GM12874 (cell line): ENCODE data around the gene SNCA.

Source experiments
- CTCF ChIP-seq: IDR thresholded peaks from 2 replicates; pipeline ENCODE4 v1.5.1; 2011; ENCODE audit warnings: low read depth, mild to moderate bottlenecking, control low read depth, low read length, moderate library complexity; ENCODE audit not compliant: insufficient read depth

Gene SNCA

GRCh38 chr4:89767924-89768323 lies 69.0 kb downstream of the SNCA start:
- no peak for TF ChIP-seq CTCF

- no peak for TF ChIP-seq CTCF
These were observed 71.0 kb downstream of the SNCA start for GRCh38 chr4:89765966-89766365.

- no peak for TF ChIP-seq CTCF
These were observed 71.4 kb downstream of the SNCA start for GRCh38 chr4:89765528-89765927.

GRCh38 chr4:89762311-89762710 lies 74.7 kb downstream of the SNCA start:
- TF ChIP-seq CTCF: no peak

- no peak for TF ChIP-seq CTCF
These were observed 77.5 kb downstream of the SNCA start for GRCh38 chr4:89759426-89759825.

- no peak for TF ChIP-seq CTCF
These were observed 79.7 kb downstream of the SNCA start for GRCh38 chr4:89757154-89757719.

- no peak for TF ChIP-seq CTCF
These were observed 81.7 kb downstream of the SNCA start for GRCh38 chr4:89755220-89755619.
